OCI-M2 (cell line): ENCODE data around the gene PLXNA2.

Experiments used
- DNase-seq: peaks from one replicate; lab custom pipeline; 2025; ENCODE audit not compliant: unreplicated experiment; lab: John Stamatoyannopoulos, UW

PLXNA2 gene

DNA sequence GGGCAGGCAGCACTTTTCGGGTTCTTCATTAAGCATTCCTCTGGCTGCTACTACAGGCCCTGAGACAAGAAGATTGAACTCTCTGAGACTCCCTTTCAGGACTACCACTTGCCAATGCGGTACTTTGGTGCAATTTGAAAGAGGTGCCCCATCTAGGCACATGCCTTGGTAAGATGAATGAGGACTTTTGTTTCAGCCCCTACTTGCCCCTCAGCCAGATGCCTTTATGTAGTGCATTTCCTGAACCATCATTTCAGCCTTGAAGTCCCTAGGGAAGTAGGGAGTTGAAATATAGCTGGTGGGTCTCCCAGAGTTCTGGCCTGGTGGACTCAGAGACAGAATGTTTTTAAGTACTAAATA, 123.8 kb downstream of the PLXNA2 start:
- no peak for DNase-seq

DNA sequence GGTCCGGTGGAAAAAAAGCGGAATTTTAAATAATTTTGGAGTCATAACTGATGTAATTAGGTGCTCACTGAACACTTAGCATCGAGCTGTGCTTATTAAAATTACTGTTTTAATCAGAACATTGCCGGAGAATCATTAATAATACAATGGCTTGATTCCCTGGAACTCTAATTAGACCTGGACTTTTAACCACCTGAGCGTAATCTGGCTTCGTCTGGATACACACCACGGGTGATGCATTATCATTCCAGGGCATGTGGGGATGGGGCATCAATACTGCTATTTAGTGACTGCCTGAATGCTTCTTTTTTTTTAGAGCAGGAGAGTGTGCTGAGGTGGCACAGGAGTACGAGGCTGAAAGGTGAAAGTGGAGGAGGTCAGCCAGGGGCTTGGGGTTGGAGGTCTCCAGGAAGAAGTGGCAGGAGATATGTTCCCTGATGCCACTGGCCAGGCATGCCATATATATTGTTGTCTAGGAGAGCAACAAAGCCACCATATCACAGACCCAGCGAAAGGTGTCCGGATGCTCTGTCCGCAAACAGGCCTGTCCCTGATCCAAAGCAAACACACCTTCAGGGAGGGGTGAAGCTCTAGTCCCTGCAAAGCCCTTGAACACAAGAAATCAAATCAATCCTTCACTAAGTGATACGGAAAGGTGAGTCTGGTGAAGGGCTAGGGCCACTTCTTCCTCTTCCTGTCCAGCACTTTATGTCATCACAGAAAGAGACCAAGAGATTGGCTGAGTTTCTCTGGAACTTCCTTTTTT, 125.2 kb downstream of the PLXNA2 start:
- DNase-seq, result no peak

- no peak for DNase-seq
Observed at GRCh38 chr1:208118306-208118705, 125.9 kb downstream of the PLXNA2 start.

DNA sequence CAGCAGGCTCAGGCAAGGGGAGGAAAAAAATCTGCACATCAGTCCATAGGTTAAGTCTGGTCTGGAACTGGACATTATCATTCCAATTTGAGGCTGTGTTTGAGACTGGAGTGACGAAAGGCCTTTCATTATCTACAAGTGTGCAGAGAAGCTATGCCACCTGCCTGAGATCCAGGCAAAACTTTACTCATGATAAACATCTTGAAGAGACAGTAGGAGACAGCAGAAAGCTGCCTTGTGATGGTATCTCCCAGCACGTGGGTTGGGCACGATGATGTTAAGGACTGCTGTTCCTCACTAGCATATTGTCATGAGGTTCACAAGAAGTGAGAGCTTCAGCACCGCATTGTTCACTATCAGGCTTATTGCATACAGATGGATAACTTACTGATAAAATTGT, 126.4 kb downstream of the PLXNA2 start:
- DNase-seq, result no peak

DNA sequence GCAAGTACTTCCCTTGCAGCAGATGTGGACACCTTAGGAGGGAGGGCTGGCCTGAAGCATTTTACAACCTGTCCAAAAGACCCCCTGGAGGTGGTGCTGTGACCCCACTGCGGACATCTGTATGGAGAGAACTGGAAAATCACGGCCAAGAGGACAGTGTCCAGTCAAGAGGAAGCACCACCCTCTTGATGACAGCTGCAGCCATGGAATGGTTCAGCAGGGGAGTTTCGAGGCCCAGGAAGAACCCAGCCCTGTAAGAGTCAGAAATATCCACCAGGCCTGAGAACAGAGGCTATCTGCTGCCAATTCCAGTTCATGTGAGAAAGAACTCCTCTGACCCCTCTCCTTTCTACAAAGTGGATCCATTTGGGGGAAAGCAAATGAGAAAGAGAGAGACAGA, 126.8 kb downstream of the PLXNA2 start:
- no peak for DNase-seq

- DNase-seq, result no peak
Observed at GRCh38 chr1:208115924-208116640, 128.1 kb downstream of the PLXNA2 start.

DNA sequence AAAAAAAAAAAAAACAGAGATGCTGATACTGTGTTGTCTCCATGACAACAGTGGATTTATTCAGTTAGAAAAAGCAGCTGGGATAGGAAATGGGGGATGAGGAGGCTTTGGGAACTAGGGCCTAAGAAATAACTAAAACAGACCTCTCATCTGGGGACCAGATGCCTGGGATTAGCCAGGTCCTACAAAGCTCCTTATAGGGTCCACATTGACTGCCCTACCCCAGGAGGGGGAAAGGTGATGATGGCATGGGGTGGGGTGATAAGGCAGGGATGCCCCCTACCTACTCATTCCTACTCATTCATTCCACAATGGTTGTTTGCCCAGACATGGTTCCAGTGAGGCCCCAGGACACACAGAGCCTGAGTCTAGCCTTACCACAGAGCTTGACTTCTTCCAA, 131.2 kb downstream of the PLXNA2 start:
- no peak for DNase-seq

- no peak for DNase-seq
Observed at GRCh38 chr1:208112401-208112800, 131.8 kb downstream of the PLXNA2 start.

- no peak for DNase-seq
Observed at GRCh38 chr1:208111646-208112190, 132.5 kb downstream of the PLXNA2 start.

- DNase-seq, result no peak
Observed at GRCh38 chr1:208110296-208110695, 133.9 kb downstream of the PLXNA2 start.

DNA sequence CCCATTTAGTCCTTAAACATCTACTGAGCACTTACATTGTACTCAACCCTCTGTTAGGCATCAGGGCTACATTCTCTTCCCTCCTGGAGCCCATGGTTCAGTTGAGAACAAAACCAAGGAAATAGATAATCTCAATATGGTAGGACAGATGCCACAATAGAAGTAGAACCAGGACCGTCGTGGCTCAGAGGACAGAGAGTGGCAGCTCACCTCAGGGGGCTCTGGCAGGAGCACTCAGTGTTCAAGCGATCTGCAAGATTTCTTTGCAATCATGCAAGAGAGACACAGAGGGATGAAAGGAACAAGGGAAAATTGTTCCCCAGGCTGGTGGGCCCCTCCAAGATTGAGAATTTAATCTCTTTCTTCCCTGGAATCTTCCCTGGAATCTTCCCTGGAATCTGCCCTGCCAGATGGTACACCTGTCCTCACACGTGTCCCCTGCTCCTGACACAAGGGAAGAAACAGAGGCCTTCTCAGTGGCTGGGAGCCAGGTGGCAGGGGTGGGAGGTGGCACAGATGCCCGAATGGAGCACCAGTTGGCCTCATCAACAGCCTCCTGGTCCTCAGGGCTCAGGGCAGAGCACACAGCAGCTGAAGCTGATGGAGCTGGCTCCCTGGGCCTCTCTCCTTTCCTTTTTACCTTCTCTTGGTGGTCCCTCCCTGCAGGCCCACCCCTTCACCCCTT, 135.4 kb downstream of the PLXNA2 start:
- DNase-seq, result no peak

DNA sequence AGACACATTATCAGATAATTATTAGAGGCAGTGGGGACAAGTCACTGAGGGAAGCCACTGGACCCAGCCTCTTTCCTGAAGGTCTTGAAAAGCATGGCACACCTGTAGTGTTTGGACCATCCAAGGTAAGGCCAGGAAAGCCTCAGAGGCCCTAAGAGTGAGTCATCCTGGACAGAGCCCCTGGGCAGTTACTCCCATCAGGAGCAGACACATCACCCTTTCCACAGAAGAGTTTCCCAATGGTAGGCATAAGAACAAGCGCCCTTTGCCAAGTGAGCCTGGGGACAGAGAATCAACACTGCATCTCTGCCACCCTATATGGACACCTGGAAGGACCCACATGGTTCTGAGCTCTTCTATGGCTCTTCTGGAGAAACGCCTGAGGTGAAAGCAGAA, 136.0 kb downstream of the PLXNA2 start:
- no peak for DNase-seq

DNA sequence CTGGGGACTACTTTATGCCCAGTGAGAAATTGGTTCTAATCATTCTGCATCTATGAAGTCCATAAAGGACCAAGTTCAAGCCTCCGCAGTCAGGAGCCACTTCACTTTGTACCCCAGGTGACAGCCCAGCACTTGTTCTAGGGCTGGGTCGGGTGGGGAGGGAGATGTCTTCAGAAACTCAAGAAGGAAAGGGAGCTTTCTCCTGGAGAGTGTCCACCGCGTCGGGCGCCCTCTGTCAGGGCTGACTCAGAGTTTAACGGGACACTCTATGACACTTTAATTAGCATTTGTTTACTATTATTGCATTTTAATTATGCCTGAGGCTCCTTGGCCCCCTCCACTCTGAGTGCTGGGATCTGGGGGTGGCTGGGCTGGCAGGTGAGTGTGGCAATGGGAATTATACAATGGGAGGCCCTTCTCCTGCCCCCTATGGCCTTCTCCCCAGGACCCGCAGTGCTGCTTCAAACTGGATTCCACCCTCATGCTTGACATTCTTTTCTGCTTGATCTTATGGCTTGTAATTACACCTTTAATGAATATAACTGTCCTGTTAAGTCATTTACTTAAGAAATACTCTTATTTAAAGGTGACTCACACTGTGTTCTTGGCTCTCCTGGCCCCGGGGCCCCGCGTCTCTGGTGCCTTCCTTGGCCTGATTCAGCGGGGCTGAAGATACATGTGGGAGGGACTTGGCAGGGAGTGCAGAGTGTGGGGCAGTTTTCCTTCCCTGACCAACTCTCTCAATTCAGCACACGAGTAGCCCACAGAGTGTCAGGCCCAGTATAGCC, 136.6 kb downstream of the PLXNA2 start:
- DNase-seq, result no peak

DNA sequence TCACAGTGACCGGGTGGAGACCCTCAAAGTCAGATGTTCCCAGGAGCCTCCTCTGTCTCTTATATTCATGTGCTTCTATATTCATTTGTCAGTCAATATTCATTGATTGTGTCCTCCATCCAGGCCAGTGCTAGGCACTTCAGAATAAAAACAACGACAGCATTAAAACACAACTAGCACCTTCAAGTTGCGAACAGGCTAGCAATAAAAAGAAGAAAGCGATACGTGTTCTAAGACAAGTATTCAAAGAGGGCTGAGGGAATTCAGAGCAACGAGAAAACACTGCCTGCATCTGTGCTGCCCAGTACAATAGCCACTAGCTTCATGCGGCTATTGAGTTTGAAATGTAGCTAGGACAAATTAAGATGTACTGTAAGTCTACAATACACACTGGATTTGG, 138.0 kb downstream of the PLXNA2 start:
- no peak for DNase-seq

DNA sequence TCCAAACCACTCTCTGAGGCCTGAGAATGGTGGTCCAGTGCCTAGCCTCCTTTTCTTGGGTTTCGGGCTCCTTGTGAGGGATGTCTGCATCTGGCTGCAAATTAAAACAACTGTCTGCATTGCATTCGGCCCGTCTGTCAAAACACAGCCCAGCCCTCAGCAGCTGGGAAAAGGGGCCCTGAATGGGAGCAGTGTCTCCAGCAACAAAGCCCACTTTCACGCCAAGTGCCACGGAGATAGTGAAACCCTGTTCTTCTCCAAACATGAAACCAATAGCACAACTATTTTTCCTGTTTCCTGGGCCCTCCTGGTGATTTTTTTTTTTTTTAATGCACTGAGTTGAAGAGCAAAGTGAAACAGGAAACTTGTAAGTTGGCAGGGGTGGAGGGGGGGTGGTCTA, 138.4 kb downstream of the PLXNA2 start:
- DNase-seq, result no peak

- DNase-seq, result no peak
Observed at GRCh38 chr1:208103597-208104513, 140.3 kb downstream of the PLXNA2 start.

DNA sequence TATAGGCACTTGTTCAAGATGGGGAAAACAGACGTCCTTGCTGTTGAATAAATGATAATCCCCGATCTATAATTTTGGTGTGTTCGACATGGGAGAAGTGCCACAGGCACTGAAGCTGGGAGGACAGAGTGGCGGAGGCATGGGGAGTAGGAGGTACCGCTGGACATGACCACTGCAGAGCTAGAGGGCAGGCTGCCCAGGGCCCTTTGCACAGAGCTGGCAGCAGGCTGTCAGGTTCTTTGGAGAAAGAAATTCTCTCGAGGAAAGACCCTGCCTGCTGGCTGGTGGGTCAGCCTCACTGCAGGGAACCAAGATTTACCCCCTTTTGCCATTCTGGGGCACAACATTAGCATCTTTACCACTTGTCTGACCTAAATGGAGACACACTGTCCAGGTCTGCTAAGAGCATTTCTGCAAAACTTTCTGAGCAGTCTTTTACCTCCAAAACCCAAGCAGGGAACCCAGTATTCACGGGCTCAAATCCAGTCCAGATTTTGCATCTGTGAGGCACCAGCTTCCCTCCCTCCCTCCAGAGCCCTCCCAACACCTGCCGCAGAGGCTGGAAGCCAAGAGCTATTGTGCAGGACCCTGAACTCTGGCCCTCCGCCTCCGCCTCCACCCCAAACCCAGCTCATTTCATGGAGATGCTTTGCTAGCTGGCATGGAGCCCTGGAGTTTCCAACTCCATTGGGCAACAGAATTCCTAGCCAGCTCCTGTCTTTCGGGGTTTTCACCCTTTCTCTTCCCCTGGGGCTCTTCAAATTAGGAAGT, 142.3 kb downstream of the PLXNA2 start:
- no peak for DNase-seq

DNA sequence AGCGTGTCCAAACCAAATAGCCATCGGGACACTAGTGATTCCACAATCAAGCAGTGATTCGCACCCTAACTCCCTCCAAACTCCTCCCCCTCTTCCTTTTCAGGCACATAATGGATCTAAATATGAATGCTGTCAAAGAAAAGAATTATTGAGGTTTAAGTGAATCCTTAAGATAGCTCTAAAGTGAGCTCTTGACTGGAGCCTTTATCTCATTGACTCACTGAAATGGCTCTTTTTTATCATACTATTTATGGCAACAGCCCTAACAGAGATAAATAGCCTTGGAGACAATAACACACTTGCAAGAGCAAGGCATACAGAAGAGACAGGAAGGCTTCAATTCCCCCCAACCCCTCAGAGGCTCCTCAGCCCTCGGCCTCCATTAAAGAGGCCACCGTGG, 143.3 kb downstream of the PLXNA2 start:
- DNase-seq, result no peak

GRCh38 chr1:208100106-208100505, 144.1 kb downstream of the PLXNA2 start:
- no peak for DNase-seq
